ENCODE measurements around the gene TRRAP.

TRRAP gene

GRCh38 chr7:99032928-99033327 is 154.6 kb downstream of the TRRAP start:
- ChIA-PET CTCF (interaction anchor here (0.6 kb wide), 1 partner anchor 279 kb away, joined by 3 read pairs; no protein-coding TSS in a partner anchor), POLR2A (no interaction called here)
- Histone ChIP-seq H3K4me3 (ENCODE audit: low read depth, low read length) (no peak overlapping the region), H3K4me1 (ENCODE audit: control insufficient read depth, insufficient read depth, low read length) (no peaks in the 10 kb centered on the region), H3K9me3 (ENCODE audit: control insufficient read depth, insufficient read depth, low read depth, low read length) (no peaks in the 10 kb centered on the region), H3K36me3 (ENCODE audit: control insufficient read depth in 2 of 2, insufficient read depth in 1 of 2, low read length in 2 of 2) (peaks cover 28 to 95% of the 10 kb centered on the region in 2 experiments; a peak in 2 of 3 replicates), H3K27ac (ENCODE audit: extremely low read depth, low read depth, low read length) (no peak overlapping the region)
- TF ChIP-seq ELK4 (IDR thresholded peaks at IDR 0.05; ENCODE audit: borderline replicate concordance, low read depth, low read length) (no peak), ZNF174 (tag by site-specific recombination; IDR thresholded peaks at IDR 0.05) (no peak), KLF17 (tag by site-specific recombination; IDR thresholded peaks at IDR 0.05) (no peak), ZNF549 (tag by site-specific recombination; IDR thresholded peaks at IDR 0.05) (no peak), ZSCAN5A (tag by site-specific recombination; IDR thresholded peaks at IDR 0.05) (no peak), SP7 (tag by site-specific recombination; IDR thresholded peaks at IDR 0.05) (no peak), ATF2 (tag by site-specific recombination; IDR thresholded peaks at IDR 0.05; ENCODE audit: low read depth) (no peak), ZBTB6 (tag by site-specific recombination; IDR thresholded peaks at IDR 0.05) (no peak), ZNF571 (tag by site-specific recombination; IDR thresholded peaks at IDR 0.05) (no peak), ZNF155 (tag by site-specific recombination; IDR thresholded peaks at IDR 0.05) (no peak)

GRCh38 chr7:99033765-99034164 is 155.4 kb downstream of the TRRAP start:
- Histone ChIP-seq H3K9me3 (ENCODE audit: control insufficient read depth, insufficient read depth, low read depth, low read length) (no peaks in the 10 kb centered on the region), H3K36me3 (ENCODE audit: control insufficient read depth in 2 of 2, insufficient read depth in 1 of 2, low read length in 2 of 2) (peaks cover 28 to 96% of the 10 kb centered on the region in 2 experiments; a peak in 2 of 3 replicates), H3K4me3 (ENCODE audit: low read depth, low read length) (no peak overlapping the region), H3K27ac (ENCODE audit: extremely low read depth, low read depth, low read length) (no peak overlapping the region), H3K4me1 (ENCODE audit: control insufficient read depth, insufficient read depth, low read length) (no peaks in the 10 kb centered on the region)
- POLR2A ChIA-PET: no interaction called here
- TF ChIP-seq ZNF558 (tag by site-specific recombination; IDR thresholded peaks at IDR 0.05) (no peak), ZNF280D (tag by site-specific recombination; IDR thresholded peaks at IDR 0.05) (no peak), ZNF157 (tag by site-specific recombination; IDR thresholded peaks at IDR 0.05) (no peak), ZNF76 (tag by site-specific recombination; IDR thresholded peaks at IDR 0.05; ENCODE audit: borderline replicate concordance, low read depth) (no peak), ZNF292 (tag by site-specific recombination; IDR thresholded peaks at IDR 0.05; ENCODE audit: borderline replicate concordance, low read depth) (no peak), ZBTB17 (tag by site-specific recombination; IDR thresholded peaks at IDR 0.05) (no peak), ZNF529 (tag by site-specific recombination; IDR thresholded peaks at IDR 0.05; ENCODE audit: insufficient replicate concordance) (no peak), ZNF19 (tag by site-specific recombination; IDR thresholded peaks at IDR 0.05; ENCODE audit: low read depth) (no peak)
- CTCF ChIA-PET: no interaction called here

Data from HEK293 (cell line).